A549 (cell line): ENCODE results near the gene ZNF662.

Experiments
- CEBPB ChIP-seq, 2 experiments: fragments of >200 bp in 1 of 2; sonication (Bioruptor Twin) in 1 of 2; formaldehyde crosslinking in 1 of 2; IDR thresholded peaks; 2 replicates each; pipeline ENCODE4 v1.6.1; 2012 to 2016
- CHD2 ChIP-seq: fragments of 150-350 bp; IDR thresholded peaks from 2 replicates; pipeline ENCODE4 v1.6.1; 2014; ENCODE audit warnings: low read length; ENCODE audit not compliant: partially characterized antibody
- CTCF ChIP-seq: fragments of >200 bp; sonication (Bioruptor Twin); formaldehyde crosslinking; IDR thresholded peaks from 3 replicates; pipeline ENCODE4 v1.5.1; 2016
- E2F6 ChIP-seq: IDR thresholded peaks from 2 replicates; pipeline ENCODE4 v1.6.1; 2012; ENCODE audit warnings: low read depth, borderline replicate concordance
- JUN ChIP-seq, 2 experiments: fragments of >200 bp; sonication (Bioruptor Twin); formaldehyde crosslinking; IDR thresholded peaks; 2 replicates in 1 of 2; 3 replicates in 1 of 2; pipeline ENCODE4 v1.6.1; 2016 to 2017
- MYC ChIP-seq: IDR thresholded peaks from 2 replicates; pipeline ENCODE4 v1.6.1; 2012; ENCODE audit warnings: mild to moderate bottlenecking, inconsistent platforms, low read length, improper control_type of control experiment, borderline replicate concordance
- POLR2A ChIP-seq: IDR thresholded peaks from 2 replicates; pipeline ENCODE4 v1.6.1; 2012; ENCODE audit warnings: mild to moderate bottlenecking, low read length
- RFX5 ChIP-seq: fragments of 450-650 bp; IDR thresholded peaks from 2 replicates; pipeline ENCODE4 v1.7.1; 2014; ENCODE audit warnings: antibody characterized with exemption, mild to moderate bottlenecking, moderate library complexity
- SREBF2 ChIP-seq: fragments of 450-650 bp; IDR thresholded peaks from 2 replicates; pipeline ENCODE4 v1.6.1; 2014; ENCODE audit warnings: mild to moderate bottlenecking, moderate library complexity

GRCh38 chr3:42874749-42875148 lies 31.2 kb upstream of the ZNF662 start:
- TF ChIP-seq POLR2A (no peak), SREBF2 (no peak), RFX5 (no peak), JUN (IDR thresholded peaks at IDR 0.05) (no peak), MYC (no peak), CTCF (no peak), CHD2 (no peak), E2F6 (no peak), CEBPB (IDR thresholded peaks at IDR 0.05) (no peak)
